ENCODE measurements around the gene SREBF1.

The SREBF1 gene

GRCh38 chr17:17839791-17840707 is 3.3 kb upstream of the SREBF1 start:
- DNase-seq, result peak; percentile 65

- no peak for DNase-seq
These were observed 1.5 kb upstream of the SREBF1 start for GRCh38 chr17:17837966-17838962.

GRCh38 chr17:17837380-17837821 is 615 bp upstream of the SREBF1 start:
- DNase-seq, result no peak

GRCh38 chr17:17836250-17836817 is 452 bp downstream of the SREBF1 start:
- DNase-seq, result peak; percentile 86

- no peak for DNase-seq
These were observed 1.2 kb downstream of the SREBF1 start for GRCh38 chr17:17835415-17836249.

GRCh38 chr17:17834974-17835373 is 1.8 kb downstream of the SREBF1 start:
- no peak for DNase-seq

- no peak for DNase-seq
These were observed 3.0 kb downstream of the SREBF1 start for GRCh38 chr17:17833658-17834357.

GRCh38 chr17:17832032-17832363 is 4.8 kb downstream of the SREBF1 start:
- no peak for DNase-seq

- DNase-seq, result no peak
These were observed 5.4 kb downstream of the SREBF1 start for GRCh38 chr17:17831208-17832031.

GRCh38 chr17:17830740-17831207 is 6.0 kb downstream of the SREBF1 start:
- no peak for DNase-seq

- DNase-seq, result no peak
These were observed 6.6 kb downstream of the SREBF1 start for GRCh38 chr17:17830269-17830567.

- DNase-seq, result no peak
These were observed 8.8 kb downstream of the SREBF1 start for GRCh38 chr17:17827826-17828621.

GRCh38 chr17:17826942-17827785 is 9.6 kb downstream of the SREBF1 start:
- no peak for DNase-seq

GRCh38 chr17:17826342-17826713 is 10.5 kb downstream of the SREBF1 start:
- no peak for DNase-seq

- no peak for DNase-seq
These were observed 11.8 kb downstream of the SREBF1 start for GRCh38 chr17:17824783-17825614.

GRCh38 chr17:17824119-17824782 is 12.5 kb downstream of the SREBF1 start:
- no peak for DNase-seq

- DNase-seq, result peak; percentile 60
These were observed 13.2 kb downstream of the SREBF1 start for GRCh38 chr17:17823433-17824118.

Measured in COR-L47 (cell line).